NCI-H1436 treated with DMSO at 0.1 percent for 48 hours (cell line): Measurements from ENCODE around the gene PPY.
"Not testable (repeated sequence)": the region's sequence is repeated elsewhere in the genome, so short reads cannot be mapped to it uniquely, and the experiment has no call there.

ENCODE experiments used
- DNase-seq: peaks from one replicate; lab custom pipeline; 2025; lab: John Stamatoyannopoulos, UW

PPY gene

GRCh38 chr17:43962479-43962878, 20.2 kb upstream of the PPY start:
- DNase-seq = no peak

DNA sequence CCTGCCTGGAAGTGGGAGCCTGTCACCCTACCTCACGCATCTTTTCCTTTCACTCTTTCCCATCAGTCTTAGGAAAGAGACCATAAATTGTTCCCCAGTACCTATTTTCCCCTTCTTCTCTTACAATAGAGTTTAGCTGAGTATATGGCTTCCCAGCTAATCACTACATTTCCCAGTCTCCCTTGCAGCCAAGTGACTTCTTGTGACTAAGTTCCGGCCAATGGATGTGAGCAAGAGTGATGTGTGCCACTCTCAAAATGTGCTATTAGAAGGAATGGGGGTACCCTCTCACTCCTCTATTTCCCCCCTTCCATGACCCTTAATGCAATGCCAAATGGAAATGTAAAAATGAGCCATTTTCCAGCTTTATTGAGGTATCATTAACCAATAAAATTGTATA, 19.7 kb upstream of the PPY start:
- DNase-seq = no peak

DNA sequence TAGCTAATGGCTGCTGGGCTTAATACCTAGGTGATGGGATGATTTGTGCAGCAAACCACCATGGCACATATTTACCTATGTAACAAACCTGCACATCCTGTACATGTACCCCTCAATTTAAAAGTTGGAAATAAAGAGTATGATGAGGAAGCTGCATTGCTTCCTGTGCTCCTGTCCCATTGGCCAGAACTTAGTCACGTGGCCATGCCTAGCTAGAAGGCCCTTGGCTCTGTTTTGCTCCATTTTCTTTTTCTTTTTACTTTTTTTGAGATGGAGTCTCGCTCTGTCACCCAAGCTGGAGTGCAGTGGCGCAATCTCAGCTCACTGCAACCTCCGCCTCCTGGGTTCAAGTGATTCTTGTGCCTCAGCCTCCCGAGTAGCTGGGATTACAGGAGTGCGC, 19.0 kb upstream of the PPY start:
- DNase-seq = not testable (repeated sequence)

DNA sequence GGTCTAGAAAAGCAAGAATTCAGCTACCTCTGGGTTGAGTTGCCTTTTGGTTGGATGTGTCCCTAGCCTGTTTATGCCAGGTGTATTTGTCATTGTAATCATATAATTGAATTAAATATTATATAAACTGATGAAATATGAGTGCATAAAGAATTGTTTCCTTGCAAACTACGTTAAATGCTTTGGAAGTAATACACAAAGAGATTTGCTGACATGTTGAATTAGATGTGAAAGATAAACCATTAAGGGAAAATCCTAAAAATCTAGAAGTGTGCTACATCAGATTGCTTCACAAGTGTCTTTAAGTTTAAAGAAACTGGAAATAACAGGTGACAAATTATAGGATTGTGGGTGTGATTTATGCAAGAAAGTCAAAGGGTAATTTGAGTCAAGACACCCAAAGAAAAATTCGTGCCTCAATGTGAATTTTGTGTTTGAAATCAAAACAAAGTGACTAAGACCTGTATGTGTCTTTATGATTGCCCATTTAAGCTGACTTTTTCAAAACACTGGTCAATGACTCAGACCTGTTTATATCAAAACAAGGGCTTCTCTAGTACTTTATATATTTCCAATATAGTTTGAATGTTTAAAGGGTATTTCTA, 16.6 kb upstream of the PPY start:
- no peak for DNase-seq

DNA sequence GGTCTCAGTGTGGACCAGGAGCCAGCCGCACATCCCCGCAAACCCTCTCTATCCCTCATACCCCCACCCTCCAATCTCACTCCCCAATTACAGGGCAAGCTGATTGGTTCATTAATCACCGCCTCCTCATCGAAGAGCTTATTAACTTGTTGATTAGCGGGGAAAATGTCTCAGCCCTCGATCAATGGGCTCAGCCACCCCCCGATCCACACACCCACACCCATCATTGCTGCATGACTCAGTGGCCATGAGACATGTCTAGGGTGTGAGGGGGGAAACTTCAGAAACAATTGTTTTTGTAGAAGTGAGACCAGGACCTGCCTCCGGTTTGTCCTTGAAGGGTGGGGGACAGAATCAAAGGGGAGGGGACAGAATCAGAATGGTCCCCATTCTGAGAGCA, 13.9 kb upstream of the PPY start:
- DNase-seq = no peak

DNA sequence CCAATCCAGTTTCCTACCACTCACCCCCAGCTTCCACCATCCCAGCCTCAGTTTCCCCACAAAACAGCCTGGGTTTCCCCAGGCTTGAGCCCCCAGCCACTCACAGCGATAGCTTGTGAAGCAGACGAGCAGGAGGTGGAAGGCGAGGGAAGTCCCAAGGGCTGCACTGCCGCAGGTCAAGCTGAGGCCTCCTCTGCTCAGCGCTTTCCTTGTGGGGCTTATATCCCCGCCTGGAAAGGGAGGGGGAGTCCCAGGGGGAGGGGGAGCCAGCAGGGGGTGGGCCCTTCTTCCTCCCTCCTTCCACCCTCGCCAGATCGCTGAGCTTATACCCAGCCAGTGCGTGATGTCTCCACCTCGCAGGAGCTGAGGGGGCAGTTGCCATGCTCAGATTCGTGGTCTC, 11.5 kb upstream of the PPY start, which contains the start of gene PYY:
PYY (minus strand) TSS at position 195 of the 400 bp plus-strand sequence. CDS start 457 bp downstream, outside the sequence.
- DNase-seq = no peak

GRCh38 chr17:43952724-43953666, 10.7 kb upstream of the PPY start:
- DNase-seq = no peak

- DNase-seq = no peak
These were observed 10.1 kb upstream of the PPY start for GRCh38 chr17:43952351-43952723.

- DNase-seq = no peak
These were observed 9.5 kb upstream of the PPY start for GRCh38 chr17:43951750-43952149.

DNA sequence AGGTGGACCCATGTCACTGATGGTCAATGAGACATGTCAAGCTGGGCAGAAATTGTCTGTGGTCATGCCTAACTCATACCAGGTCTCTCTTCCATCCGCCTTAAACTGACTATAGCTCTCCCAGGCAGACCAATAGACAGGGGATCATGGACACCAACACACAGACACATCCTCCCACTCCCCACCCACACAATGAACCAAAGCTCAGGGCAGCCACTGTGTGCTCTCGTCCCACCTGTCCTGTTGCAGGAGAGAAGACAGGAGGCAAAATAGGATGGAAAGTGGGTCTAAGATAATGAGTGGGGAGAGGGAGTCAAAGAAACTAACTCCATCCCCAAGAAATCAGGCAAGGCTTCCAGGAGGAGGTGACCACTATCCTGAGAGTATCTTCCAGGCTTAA, 8.3 kb upstream of the PPY start:
- no peak for DNase-seq

DNA sequence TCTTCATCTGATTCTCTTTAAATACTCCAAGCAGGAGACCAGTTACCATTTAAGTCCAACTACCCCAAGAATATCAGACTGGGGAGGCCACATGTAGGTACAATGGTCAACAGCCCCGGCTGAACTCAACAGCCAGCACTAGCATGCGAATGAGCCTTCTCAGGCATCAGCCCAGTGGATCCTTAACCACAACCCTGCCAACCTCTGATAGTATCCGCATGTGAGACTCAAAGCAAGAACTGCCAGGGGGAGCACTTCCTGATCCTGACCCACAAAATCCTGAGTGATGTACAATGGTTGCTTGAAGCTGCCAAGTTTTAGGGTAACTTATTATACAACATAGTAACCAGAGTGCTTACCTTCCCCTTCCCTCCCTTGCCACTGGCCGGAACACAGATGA, 7.5 kb upstream of the PPY start:
- no peak for DNase-seq

DNA sequence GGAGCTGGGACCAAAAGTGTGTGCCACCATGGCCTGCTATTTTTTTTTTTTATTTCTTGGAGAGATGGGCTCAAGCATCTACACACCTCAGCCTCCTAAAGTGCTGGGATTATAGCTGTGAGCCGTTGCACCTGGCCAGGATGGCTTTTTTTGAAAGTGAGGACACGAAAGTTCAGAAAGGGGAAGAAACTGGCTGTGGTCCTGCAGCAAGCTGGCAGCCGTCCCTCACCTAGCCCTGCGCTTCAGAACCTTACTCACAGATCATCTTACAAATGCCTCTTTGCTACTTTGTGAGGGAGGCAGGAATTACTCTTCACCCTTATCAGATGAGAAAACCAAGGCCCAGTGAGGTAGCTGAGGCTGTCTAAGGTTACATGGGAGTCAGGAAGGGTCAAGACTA, 4.5 kb upstream of the PPY start:
- DNase-seq = no peak

DNA sequence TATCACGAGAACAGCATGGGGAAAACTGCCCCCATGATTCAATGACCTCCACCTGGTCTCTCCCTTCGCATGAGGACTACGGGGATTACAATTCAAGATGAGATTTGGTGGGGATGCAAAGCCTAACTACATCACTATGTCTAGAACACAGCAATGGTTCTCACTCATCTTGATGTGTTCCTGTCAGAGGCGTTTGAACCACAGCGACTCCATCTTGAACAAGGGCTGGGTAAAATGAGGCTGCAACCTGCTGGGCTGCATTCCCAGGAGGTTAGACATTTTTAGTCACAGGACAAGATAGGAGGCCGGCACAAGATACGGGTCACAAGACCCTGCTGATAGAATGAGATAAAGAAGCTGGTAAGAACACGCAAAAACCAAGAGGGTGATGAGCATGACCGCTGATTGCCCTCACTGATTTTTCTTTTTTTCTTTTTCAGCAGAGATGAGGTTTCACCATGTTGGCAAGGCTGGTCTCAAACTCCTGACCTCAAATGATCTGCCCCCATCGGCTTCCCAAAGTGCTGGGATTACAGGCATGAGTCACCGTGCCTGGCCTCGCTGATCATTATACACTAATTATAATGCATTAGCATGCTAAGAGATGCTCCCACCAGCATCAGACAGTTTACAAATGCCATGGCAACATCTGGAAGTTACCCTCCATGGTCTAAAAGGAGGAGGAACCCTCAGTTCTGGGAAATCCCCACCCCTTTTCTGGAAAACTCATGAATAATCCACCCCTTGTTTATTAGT, 3.0 kb upstream of the PPY start:
- no peak for DNase-seq

DNA sequence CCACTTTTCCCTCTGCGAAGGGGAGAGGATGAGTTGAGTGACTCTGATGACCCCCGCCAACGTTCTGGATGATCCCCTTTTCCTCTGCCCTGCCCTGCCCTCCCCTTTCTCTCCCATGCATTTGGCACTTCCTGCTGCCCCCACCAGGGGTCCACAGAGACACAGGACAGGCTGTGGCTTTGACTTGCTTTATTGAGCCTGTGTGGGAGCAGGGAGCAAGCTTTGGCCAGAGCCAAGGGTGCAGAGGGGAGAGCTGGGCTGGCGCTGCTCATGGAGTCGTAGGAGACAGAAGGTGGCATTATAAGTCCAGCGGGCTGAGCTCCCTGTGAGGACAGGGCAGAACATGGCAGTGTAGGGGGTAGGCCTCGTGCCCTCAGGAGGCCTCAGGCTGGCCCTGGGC, 1.6 kb downstream of the PPY start:
- DNase-seq = no peak

DNA sequence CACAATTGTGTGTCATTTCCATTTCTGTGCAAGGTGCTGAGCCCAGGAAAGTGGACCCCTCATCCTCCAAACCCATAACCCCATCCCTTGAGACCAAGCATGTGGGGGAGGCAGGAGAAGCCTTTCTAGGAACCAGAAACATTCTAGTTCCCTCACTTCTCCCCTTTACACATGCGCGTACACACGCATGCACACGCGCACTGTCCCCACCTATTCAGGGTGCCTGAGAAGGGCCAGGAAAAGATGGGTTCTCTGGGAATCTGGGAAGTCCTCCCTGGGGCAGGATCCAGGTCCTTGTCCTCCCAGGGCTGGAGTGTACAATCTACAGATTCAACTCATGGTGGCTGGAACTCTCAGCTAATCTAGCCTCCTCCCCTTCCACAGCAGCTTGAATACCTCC, 2.4 kb downstream of the PPY start:
- DNase-seq = no peak

- not testable (repeated sequence) for DNase-seq
These were observed 2.8 kb downstream of the PPY start for GRCh38 chr17:43939452-43939851.

DNA sequence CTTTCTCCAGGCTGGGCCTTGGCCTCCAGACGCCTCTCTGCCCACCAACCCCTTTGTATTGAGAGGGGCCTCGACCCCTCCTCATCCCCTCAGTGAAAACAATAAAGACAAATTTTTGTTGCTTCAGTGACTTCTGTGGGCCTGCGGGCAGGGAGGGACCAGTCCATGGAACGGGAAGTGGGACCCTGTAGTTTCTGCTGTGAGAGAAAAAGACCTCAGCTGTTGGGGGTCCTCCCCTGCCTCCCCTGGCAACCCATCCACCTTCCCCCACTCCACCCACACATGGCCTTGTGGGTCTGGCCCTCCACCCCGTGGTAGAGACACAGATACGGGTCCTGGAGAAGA, 3.5 kb downstream of the PPY start:
- no peak for DNase-seq

DNA sequence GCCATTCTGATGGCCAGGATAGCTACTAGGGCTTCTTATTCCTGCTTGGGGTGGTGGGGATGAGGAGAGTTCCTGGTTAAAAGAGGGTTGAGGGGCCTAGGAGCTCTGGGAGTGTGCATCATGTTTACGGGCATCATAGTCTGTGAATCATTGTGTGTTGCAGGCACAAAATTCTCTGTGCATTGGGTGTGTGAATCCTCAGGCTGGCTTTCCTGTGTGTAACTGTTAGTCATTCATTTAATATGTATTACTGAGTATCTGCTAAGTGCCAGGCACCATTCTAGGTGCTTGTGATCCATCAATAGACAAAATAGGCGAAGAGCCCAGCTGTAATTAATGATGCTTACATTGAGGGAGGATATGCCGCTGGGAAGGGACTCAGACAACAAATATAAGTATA, 5.8 kb downstream of the PPY start:
- no peak for DNase-seq

- no peak for DNase-seq
These were observed 6.4 kb downstream of the PPY start for GRCh38 chr17:43935926-43936261.

DNA sequence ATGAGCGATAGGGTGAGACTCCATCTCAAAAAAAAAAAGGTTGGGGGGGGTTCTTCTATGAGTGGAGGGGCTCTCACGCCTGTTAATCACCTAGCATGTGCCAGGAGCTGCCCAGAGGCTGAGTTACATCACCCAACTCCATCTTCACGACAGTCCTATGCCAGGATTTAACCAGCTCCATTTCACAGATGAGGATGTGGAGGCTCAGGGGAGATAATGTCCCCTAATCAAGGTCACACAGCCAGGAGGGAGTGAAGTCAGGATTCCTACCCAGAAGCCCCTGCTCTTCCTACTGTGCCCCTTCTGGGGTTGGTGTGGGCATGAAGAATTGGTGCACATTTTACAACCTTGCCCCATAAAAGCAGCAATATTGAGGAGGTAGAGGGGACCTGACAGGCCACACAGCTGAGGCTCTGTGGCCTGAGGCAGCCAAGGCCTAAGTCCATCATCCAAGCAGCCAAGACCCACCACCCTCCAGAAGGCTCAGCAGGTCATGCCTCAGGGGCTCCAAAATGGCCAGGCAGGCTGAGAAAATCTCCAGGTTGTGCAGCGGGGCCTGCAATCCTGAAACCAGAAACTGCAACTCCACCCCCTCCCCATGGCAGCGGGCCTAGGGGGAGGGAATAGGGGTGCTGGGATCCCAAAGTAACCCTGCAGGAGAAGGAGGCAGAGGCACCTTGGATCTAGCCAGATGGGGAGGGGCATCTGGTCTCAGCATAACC, 6.9 kb downstream of the PPY start:
- DNase-seq = no peak

GRCh38 chr17:43932923-43933322, 9.4 kb downstream of the PPY start:
- no peak for DNase-seq

- DNase-seq = no peak
These were observed 9.9 kb downstream of the PPY start for GRCh38 chr17:43932357-43932756.
